ENCODE data around the gene CDK16.

DNA sequence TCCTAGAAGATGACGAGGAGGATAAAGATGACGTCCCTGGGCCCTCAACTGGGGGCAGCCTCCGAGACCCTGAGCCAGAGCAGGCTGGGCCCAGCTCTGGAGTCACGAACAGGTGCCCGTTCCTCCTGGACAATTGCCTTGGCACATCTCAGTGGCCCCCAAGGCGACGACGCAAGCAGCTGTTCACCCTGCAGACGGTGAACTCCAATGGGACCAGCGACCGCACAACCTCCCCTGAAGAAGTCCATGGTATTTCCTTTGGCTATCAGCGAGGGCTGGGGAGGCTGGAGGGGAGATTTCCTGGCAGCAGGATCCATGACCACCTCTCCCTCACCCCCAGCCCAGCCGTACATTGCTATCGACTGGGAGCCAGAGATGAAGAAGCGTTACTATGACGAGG is 26.2 kb downstream of the CDK16 start:
- TF ChIP-seq, protein P1, sequence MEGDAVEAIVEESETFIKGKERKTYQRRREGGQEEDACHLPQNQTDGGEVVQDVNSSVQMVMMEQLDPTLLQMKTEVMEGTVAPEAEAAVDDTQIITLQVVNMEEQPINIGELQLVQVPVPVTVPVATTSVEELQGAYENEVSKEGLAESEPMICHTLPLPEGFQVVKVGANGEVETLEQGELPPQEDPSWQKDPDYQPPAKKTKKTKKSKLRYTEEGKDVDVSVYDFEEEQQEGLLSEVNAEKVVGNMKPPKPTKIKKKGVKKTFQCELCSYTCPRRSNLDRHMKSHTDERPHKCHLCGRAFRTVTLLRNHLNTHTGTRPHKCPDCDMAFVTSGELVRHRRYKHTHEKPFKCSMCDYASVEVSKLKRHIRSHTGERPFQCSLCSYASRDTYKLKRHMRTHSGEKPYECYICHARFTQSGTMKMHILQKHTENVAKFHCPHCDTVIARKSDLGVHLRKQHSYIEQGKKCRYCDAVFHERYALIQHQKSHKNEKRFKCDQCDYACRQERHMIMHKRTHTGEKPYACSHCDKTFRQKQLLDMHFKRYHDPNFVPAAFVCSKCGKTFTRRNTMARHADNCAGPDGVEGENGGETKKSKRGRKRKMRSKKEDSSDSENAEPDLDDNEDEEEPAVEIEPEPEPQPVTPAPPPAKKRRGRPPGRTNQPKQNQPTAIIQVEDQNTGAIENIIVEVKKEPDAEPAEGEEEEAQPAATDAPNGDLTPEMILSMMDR (conservative IDR thresholded peaks at IDR 0.05): no peak
- no peak for TF ChIP-seq EZH2 (IDR thresholded peaks at IDR 0.05; ENCODE audit: low read depth)

Measured in PC-9 (cell line).